Astrocyte of the cerebellum (primary cell): ENCODE data around the gene RASAL2.
"Not testable (repeated sequence)": the region's sequence is repeated elsewhere in the genome, so short reads cannot be mapped to it uniquely, and the experiment has no call there.

Source experiments
- DNase-seq: peaks from one replicate; pipeline ENCODE4 v3.0.0-alpha.2; 2011; ENCODE audit warnings: low read depth
- H3K4me3 ChIP-seq: 2 replicates; pipeline ENCODE4 v1.5.1; 2011; ENCODE audit warnings: mild to moderate bottlenecking, low read depth, low read length, moderate library complexity
- CTCF ChIP-seq: IDR thresholded peaks from 2 replicates; pipeline ENCODE4 v1.5.1; 2012; ENCODE audit warnings: low read length, low read depth, moderate library complexity, mild to moderate bottlenecking; ENCODE audit errors: missing control alignments
- in situ Hi-C: cut with HindIII; loops from 2 replicates; pipeline ENCODE4 v1.10.0; 2017; ENCODE audit warnings: low sequenced_read_pairs

The RASAL2 gene

GRCh38 chr1:178237121-178237520 lies 143.2 kb downstream of the RASAL2 start:
- no peak overlapping the region for H3K4me3 ChIP-seq
- in situ Hi-C loops: no loop called here
- DNase-seq: no peak
- no peak for TF ChIP-seq CTCF

- no peak for TF ChIP-seq CTCF
- H3K4me3 ChIP-seq: no peak overlapping the region
- in situ Hi-C loops: no loop called here
- peak; percentile 92 for DNase-seq
Observed at GRCh38 chr1:178238722-178239510, 145.0 kb downstream of the RASAL2 start.

GRCh38 chr1:178241057-178241456 lies 147.2 kb downstream of the RASAL2 start:
- no peak overlapping the region for H3K4me3 ChIP-seq
- TF ChIP-seq CTCF: no peak
- no peak for DNase-seq
- in situ Hi-C loops: no loop called here

- in situ Hi-C loops: no loop called here
- H3K4me3 ChIP-seq: no peak overlapping the region
- DNase-seq: no peak
- TF ChIP-seq CTCF: no peak
Observed at GRCh38 chr1:178241837-178242236, 147.9 kb downstream of the RASAL2 start.

- H3K4me3 ChIP-seq: no peak overlapping the region
- no peak for DNase-seq
- TF ChIP-seq CTCF: no peak
- in situ Hi-C loops: no loop called here
Observed at GRCh38 chr1:178243119-178243518, 149.2 kb downstream of the RASAL2 start.

GRCh38 chr1:178243890-178244289 lies 150.0 kb downstream of the RASAL2 start:
- no peak overlapping the region for H3K4me3 ChIP-seq
- DNase-seq: no peak
- no peak for TF ChIP-seq CTCF
- in situ Hi-C loops: no loop called here

- in situ Hi-C loops, H3K4me3 ChIP-seq, DNase-seq: not testable (repeated sequence)
Observed at GRCh38 chr1:178248284-178248683, 154.4 kb downstream of the RASAL2 start.

GRCh38 chr1:178253581-178253980 lies 159.7 kb downstream of the RASAL2 start:
- in situ Hi-C loops, H3K4me3 ChIP-seq, DNase-seq: not testable (repeated sequence)
